Astrocyte (in vitro differentiated cells and primary cell): ENCODE results near the gene BFSP2. TPM values are rescaled to one million over a fixed set of nuclear protein-coding genes. Genes with fewer than 3 reads are reported as not detected.

Source experiments
- DNase-seq: peaks from one replicate; pipeline ENCODE4 v3.0.0-alpha.2; 2010; ENCODE audit warnings: low read depth
- FAIRE-seq: peaks from 2 replicates; lab custom pipeline; 2011; peaks lifted over from hg19 to GRCh38; lab: Jason Lieb, UNC
- H2AFZ ChIP-seq: 2 replicates; pipeline ENCODE4 v1.6.0; 2012; ENCODE audit warnings: low read depth, low read length, inconsistent platforms
- H3K27ac ChIP-seq: 2 replicates; pipeline ENCODE4 v1.5.1; 2011; ENCODE audit warnings: low read depth, low read length, inconsistent platforms
- H3K27me3 ChIP-seq: 2 replicates; pipeline ENCODE4 v1.6.0; 2011; ENCODE audit warnings: low read length, inconsistent platforms; ENCODE audit not compliant: insufficient read depth
- H3K36me3 ChIP-seq: 2 replicates; pipeline ENCODE4 v1.5.1; 2011; ENCODE audit warnings: low read length, inconsistent platforms; ENCODE audit not compliant: insufficient read depth
- H3K4me1 ChIP-seq: 2 replicates; pipeline ENCODE4 v1.5.1; 2011; ENCODE audit warnings: low read length, inconsistent platforms; ENCODE audit not compliant: insufficient read depth
- H3K4me2 ChIP-seq: 2 replicates; pipeline ENCODE4 v1.6.0; 2012; ENCODE audit warnings: low read length, inconsistent platforms
- H3K4me3 ChIP-seq: 2 replicates; pipeline ENCODE4 v1.5.1; 2011; ENCODE audit warnings: low read depth, mild to moderate bottlenecking, low read length, inconsistent platforms; ENCODE audit not compliant: insufficient read depth
- H3K79me2 ChIP-seq: 2 replicates; pipeline ENCODE4 v1.6.0; 2012; ENCODE audit warnings: mild to moderate bottlenecking, low read length, inconsistent platforms; ENCODE audit not compliant: insufficient read depth
- H3K9ac ChIP-seq: 2 replicates; pipeline ENCODE4 v1.6.0; 2012; ENCODE audit warnings: mild to moderate bottlenecking, low read length, inconsistent platforms
- H3K9me3 ChIP-seq: 2 replicates; pipeline ENCODE4 v1.5.1; 2012; ENCODE audit warnings: low read depth, mild to moderate bottlenecking, low read length, inconsistent platforms; ENCODE audit not compliant: insufficient read depth
- H4K20me1 ChIP-seq: 2 replicates; pipeline ENCODE4 v1.6.0; 2012; ENCODE audit warnings: low read length, inconsistent platforms; ENCODE audit not compliant: insufficient read depth
- H3K27ac Mint-ChIP-seq: one replicate; pipeline ENCODE4 v1.8.0; 2021; ENCODE audit warnings: mild to moderate bottlenecking, mixed read lengths; ENCODE audit not compliant: unreplicated experiment
- H3K27me3 Mint-ChIP-seq: one replicate; pipeline ENCODE4 v1.8.0; 2021; ENCODE audit warnings: low read depth, mixed read lengths; ENCODE audit not compliant: unreplicated experiment
- H3K36me3 Mint-ChIP-seq: one replicate; pipeline ENCODE4 v1.8.0; 2021; ENCODE audit warnings: low read depth, mixed read lengths; ENCODE audit not compliant: unreplicated experiment
- H3K4me1 Mint-ChIP-seq: one replicate; pipeline ENCODE4 v1.8.0; 2021; ENCODE audit warnings: low read depth, mixed read lengths; ENCODE audit not compliant: unreplicated experiment
- H3K4me3 Mint-ChIP-seq: one replicate; pipeline ENCODE4 v1.8.0; 2021; ENCODE audit warnings: mild to moderate bottlenecking, moderate library complexity, mixed read lengths; ENCODE audit not compliant: unreplicated experiment
- H3K9me3 Mint-ChIP-seq: one replicate; pipeline ENCODE4 v1.8.0; 2021; ENCODE audit warnings: mild to moderate bottlenecking, mixed read lengths; ENCODE audit not compliant: unreplicated experiment
- CTCF ChIP-seq: IDR thresholded peaks from 2 replicates; pipeline ENCODE4 v1.5.1; 2011; ENCODE audit warnings: low read depth, mild to moderate bottlenecking, inconsistent platforms, low read length, moderate library complexity; ENCODE audit not compliant: insufficient read depth
- EZH2 ChIP-seq: IDR thresholded peaks from 2 replicates; pipeline ENCODE4 v1.6.1; 2012; ENCODE audit warnings: mild to moderate bottlenecking, low read length, inconsistent platforms; ENCODE audit not compliant: insufficient read depth
- total RNA-seq: library from RNA; stranded (reverse); gene quantifications from 2 replicates; pipeline ENCODE4 v1.2.1, GENCODE V29; 2021

Gene BFSP2
- total RNA-seq, 1 donor from 2014 or later: not detected

- Histone ChIP-seq H3K9ac (no peak overlapping the region), H3K9me3 (peaks cover 6% of the 10 kb centered on the region), H3K79me2 (no peaks in the 10 kb centered on the region), H3K27ac (no peak overlapping the region), H3K36me3 (no peaks in the 10 kb centered on the region), H3K4me2 (no peak overlapping the region), H3K4me1 (peaks cover 3% of the 10 kb centered on the region), H4K20me1 (no peaks in the 10 kb centered on the region), H2AFZ (no peak overlapping the region), H3K4me3 (no peak overlapping the region), H3K27me3 (no peaks in the 10 kb centered on the region)
- Mint-ChIP-seq H3K9me3 (peaks cover 2% of the 10 kb centered on the region), H3K27ac (peak overlapping the region; percentile 11), H3K36me3 (no peaks in the 10 kb centered on the region), H3K27me3 (no peaks in the 10 kb centered on the region), H3K4me1 (peaks cover 7% of the 10 kb centered on the region), H3K4me3 (no peak overlapping the region)
- DNase-seq (no peak), FAIRE-seq (no peak)
- TF ChIP-seq EZH2 (no peak), CTCF (no peak)
Observed at GRCh38 chr3:133490468-133491351, 90.9 kb downstream of the BFSP2 start.

- H3K27ac Mint-ChIP-seq: no peak overlapping the region
- H3K4me3 Mint-ChIP-seq: no peak overlapping the region
- DNase-seq (no peak), FAIRE-seq (no peak)
- H3K4me1 ChIP-seq: peaks cover 3% of the 10 kb centered on the region
- no peak for TF ChIP-seq CTCF
- TF ChIP-seq EZH2: no peak
- H3K4me3 ChIP-seq: no peak overlapping the region
- no peaks in the 10 kb centered on the region for H4K20me1 ChIP-seq
- H3K4me1 Mint-ChIP-seq: peaks cover 7% of the 10 kb centered on the region
- H3K79me2 ChIP-seq: no peaks in the 10 kb centered on the region
- no peaks in the 10 kb centered on the region for H3K27me3 Mint-ChIP-seq
- no peaks in the 10 kb centered on the region for H3K27me3 ChIP-seq
- H3K27ac ChIP-seq: no peak overlapping the region
- H3K36me3 Mint-ChIP-seq: no peaks in the 10 kb centered on the region
- no peaks in the 10 kb centered on the region for H3K9me3 Mint-ChIP-seq
- no peak overlapping the region for H3K9ac ChIP-seq
- H3K4me2 ChIP-seq: no peak overlapping the region
- H3K36me3 ChIP-seq: no peaks in the 10 kb centered on the region
- H3K9me3 ChIP-seq: peaks cover 3% of the 10 kb centered on the region
- H2AFZ ChIP-seq: no peak overlapping the region
Observed at GRCh38 chr3:133491481-133492059, 91.7 kb downstream of the BFSP2 start.
